Tibial artery (tissue), 4 donors: ENCODE results near the gene KCNIP3.
A peak's percentile ranks its signal among the peaks of the same experiment; 100 is the strongest.

Experiments
- DNase-seq, 2 donors: peaks; one replicate each; pipeline ENCODE4 v3.0.0-alpha.2; 2019
- H3K27ac ChIP-seq, 2 donors: fragments of 200-600 bp; sonication (generic) in 1 of 2; 1 replicate in 1 of 2; 2 replicates in 1 of 2; pipeline ENCODE4 v1.5.1; 2018 to 2019; ENCODE audit warnings: mild to moderate bottlenecking in 1 of 2
- H3K27me3 ChIP-seq, 2 donors: fragments of 200-600 bp; sonication (generic) in 1 of 2; one replicate each; pipeline versions ENCODE4 v1.5.1 to v1.6.0; 2016 to 2019
- H3K36me3 ChIP-seq, 3 donors: fragments of 200-600 bp; sonication (generic) in 2 of 3; one replicate each; pipeline ENCODE4 v1.5.1; 2016 to 2019; ENCODE audit warnings: mild to moderate bottlenecking in 2 of 3
- H3K4me1 ChIP-seq, 4 donors: fragments of 200-600 bp; sonication (generic) in 2 of 4; 1 replicate in 3 of 4; 2 replicates in 1 of 4; pipeline ENCODE4 v1.5.1; 2016 to 2019
- H3K4me3 ChIP-seq, 2 donors: fragments of 200-600 bp; sonication (generic) in 1 of 2; 1 replicate in 1 of 2; 2 replicates in 1 of 2; pipeline ENCODE4 v1.5.1; 2018 to 2019; ENCODE audit warnings: mild to moderate bottlenecking in 2 of 2
- H3K9me3 ChIP-seq, 3 donors: fragments of 200-600 bp; sonication (generic) in 1 of 3; one replicate each; pipeline ENCODE4 v1.5.1; 2016 to 2019
- CTCF ChIP-seq, 2 experiments: fragments of 200-600 bp in 1 of 2; fragments of 450-650 bp in 1 of 2; IDR thresholded peaks; one replicate each; pipeline ENCODE4 v1.5.1; 2017 to 2019; ENCODE audit warnings: antibody characterized with exemption in 2 of 2, mild to moderate bottlenecking in 1 of 2, moderate library complexity in 1 of 2
- intact Hi-C: fragments of 100-400 bp; cut with DNase I; formaldehyde crosslinking; loops from one replicate; pipeline ENCODE4 v1.15.0; 2023; ENCODE audit warnings: low total_unique reads

KCNIP3 gene

DNA sequence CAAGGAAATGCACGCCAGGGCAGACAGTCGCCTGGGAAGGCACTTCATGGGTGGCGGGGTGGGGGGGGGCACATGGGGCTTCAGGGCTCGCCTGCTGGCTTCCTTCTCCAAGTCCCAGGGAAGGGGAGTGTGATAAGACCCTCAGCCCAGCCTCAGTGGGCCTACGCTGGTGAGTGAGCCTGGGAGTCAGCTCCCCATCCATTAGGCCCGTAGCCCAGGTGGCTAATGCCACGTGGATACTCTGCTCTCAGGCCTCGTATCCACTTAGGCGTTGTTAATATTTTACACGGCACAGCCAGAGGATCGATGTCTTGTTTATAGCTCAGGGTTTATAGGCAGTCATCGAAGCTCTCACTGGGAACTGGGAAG, 47.1 kb downstream of the KCNIP3 start:
- no peak for TF ChIP-seq CTCF (IDR thresholded peaks at IDR 0.05)
- Histone ChIP-seq H3K4me3 (no peak overlapping the region), H3K36me3 (no peaks in the 10 kb centered on the region), H3K4me1 (peaks cover 0 to 18% (median 14%) of the 10 kb centered on the region in 4 donors), H3K27me3 (peaks cover 0 to 7% of the 10 kb centered on the region in 2 donors), H3K27ac (no peak overlapping the region), H3K9me3 (no peaks in the 10 kb centered on the region)
- peak; percentile 16 to 53 for DNase-seq
- intact Hi-C loops = no loop called here

DNA sequence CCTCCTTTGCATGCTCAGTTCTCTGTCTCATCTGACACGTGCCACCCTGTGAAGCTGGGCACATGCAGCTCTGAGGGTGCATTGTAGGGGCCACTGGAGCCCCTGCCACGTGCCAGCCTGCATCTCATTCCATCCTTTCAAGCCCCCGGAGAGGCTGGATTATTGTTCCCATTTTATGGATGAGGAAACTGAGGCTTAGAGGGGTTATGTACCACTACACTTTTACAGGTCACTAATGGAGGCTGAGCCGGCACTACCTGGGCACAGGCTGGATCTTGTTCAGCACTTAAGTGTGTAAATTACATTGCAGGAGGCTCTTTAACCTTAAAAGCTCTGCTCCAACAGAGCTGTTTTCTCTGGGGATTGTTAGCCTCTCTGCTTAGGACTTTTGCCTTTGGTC, 47.5 kb downstream of the KCNIP3 start:
- DNase-seq = peak; percentile 15 to 31
- H3K27me3 ChIP-seq = peaks cover 0 to 7% of the 10 kb centered on the region in 2 donors
- no peaks in the 10 kb centered on the region for H3K36me3 ChIP-seq
- no peak overlapping the region for H3K27ac ChIP-seq
- peaks cover 0 to 18% (median 14%) of the 10 kb centered on the region in 4 donors for H3K4me1 ChIP-seq
- H3K9me3 ChIP-seq = no peaks in the 10 kb centered on the region
- TF ChIP-seq CTCF (IDR thresholded peaks at IDR 0.05) = no peak
- H3K4me3 ChIP-seq = no peak overlapping the region
- intact Hi-C loops = loop anchor here (5.0 kb wide), 1 partner anchor 58 kb away; the partner anchor contains the start of gene FAHD2A

DNA sequence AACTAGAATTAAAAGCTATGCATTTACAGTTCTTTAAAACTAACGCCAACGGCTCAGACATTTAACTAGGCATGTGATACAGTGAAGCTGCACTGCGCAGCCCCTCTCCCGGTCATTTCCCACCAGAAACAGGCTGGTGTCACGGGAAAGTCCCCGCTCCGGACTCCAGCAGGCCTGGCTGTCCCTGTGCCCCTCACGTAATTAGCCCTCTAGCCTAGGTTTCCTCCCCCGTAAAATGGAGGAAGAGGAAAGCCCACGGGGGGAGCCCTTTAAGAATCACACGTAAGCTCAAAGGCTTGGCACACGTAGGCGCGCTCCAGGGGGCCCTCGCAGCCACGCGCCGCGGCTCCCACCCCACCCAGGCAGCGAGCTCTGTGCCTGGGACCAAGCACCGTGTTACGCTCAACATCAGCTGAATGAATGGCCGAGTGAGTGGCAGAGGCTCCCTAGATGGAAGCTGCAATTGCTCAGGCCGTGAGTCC, 48.0 kb downstream of the KCNIP3 start:
- Histone ChIP-seq H3K4me1 (peaks cover 0 to 18% (median 14%) of the 10 kb centered on the region in 4 donors), H3K4me3 (peak overlapping the region; percentile 67 to 76), H3K36me3 (no peaks in the 10 kb centered on the region), H3K27me3 (peaks cover 0 to 7% of the 10 kb centered on the region in 2 donors), H3K27ac (peak overlapping the region; percentile 72 to 76), H3K9me3 (no peaks in the 10 kb centered on the region)
- DNase-seq = peak in 1 of 2 donors; percentile 18
- TF ChIP-seq CTCF (IDR thresholded peaks at IDR 0.05) = no peak
- intact Hi-C loops = loop anchor here (5.0 kb wide), 1 partner anchor 57 kb away; the partner anchor contains the start of gene FAHD2A

- intact Hi-C loops = loop anchor here (5.0 kb wide), 1 partner anchor 57 kb away; the partner anchor contains the start of gene FAHD2A
- no peaks in the 10 kb centered on the region for H3K36me3 ChIP-seq
- peak; percentile 86 to 97 for TF ChIP-seq CTCF (IDR thresholded peaks at IDR 0.05)
- peak overlapping the region; percentile 67 to 76 for H3K4me3 ChIP-seq
- peaks cover 0 to 6% of the 10 kb centered on the region in 2 donors for H3K27me3 ChIP-seq
- DNase-seq = peak; percentile 82 to 93
- peaks cover 0 to 18% (median 14%) of the 10 kb centered on the region in 4 donors for H3K4me1 ChIP-seq
- no peaks in the 10 kb centered on the region for H3K9me3 ChIP-seq
- peak overlapping the region; percentile 72 to 76 for H3K27ac ChIP-seq
Measured at GRCh38 chr2:95345563-95346230, 48.5 kb downstream of the KCNIP3 start.

DNA sequence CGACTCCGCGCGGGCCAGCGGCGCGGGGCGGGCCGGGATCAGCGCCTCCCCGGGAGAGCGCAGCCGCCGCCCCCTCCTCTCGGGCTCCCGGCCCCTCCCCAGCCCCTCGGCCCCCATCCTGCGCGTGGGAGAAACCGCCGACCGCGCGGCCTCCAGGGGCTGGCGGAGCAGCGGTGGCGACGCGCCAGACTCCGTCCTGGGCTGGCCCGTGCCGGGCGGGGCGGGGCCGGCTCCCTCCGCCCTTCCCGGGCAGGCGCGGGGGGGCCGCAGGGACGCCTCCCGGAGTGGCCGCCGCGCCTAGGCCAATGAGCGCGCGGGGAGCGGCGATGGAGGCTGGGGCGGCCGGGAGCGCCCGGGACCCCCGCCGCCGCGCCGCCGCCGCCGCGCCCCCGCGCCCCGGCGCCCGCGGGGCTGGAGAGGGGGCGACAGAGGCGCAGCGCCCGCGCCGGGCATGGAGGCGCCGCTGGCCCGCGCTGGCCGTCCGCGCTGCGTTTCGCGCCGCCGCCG, 49.1 kb downstream of the KCNIP3 start:
- Histone ChIP-seq H3K27ac (peak overlapping the region; percentile 72 to 76), H3K27me3 (peaks cover 0 to 1% of the 10 kb centered on the region in 2 donors), H3K9me3 (no peaks in the 10 kb centered on the region), H3K4me3 (peak overlapping the region; percentile 67 to 76), H3K4me1 (peaks cover 0 to 18% (median 14%) of the 10 kb centered on the region in 4 donors), H3K36me3 (no peaks in the 10 kb centered on the region)
- intact Hi-C loops = loop anchor here (5.0 kb wide), 1 partner anchor 56 kb away; the partner anchor contains the start of gene FAHD2A
- DNase-seq = peak; percentile 45 to 87
- no peak for TF ChIP-seq CTCF (IDR thresholded peaks at IDR 0.05)
